ENCODE measurements around the gene CDC14B. TPM values are rescaled to one million over a fixed set of nuclear protein-coding genes. Genes with fewer than 3 reads are reported as not detected.

CDC14B gene
- total RNA-seq, 1 experiment from 2014 or later, result 28.4 TPM

GRCh38 chr9:96641514-96641913 lies 21.9 kb upstream of the CDC14B start:
- Histone ChIP-seq H3K18ac (ENCODE audit: insufficient read length, low read depth, low read length) (no peak overlapping the region), H4K20me1 (ENCODE audit: control insufficient read depth, insufficient read depth, insufficient read length) (no peaks in the 10 kb centered on the region), H3K23me2 (ENCODE audit: insufficient read length, low read depth, low read length, poor library complexity, severe bottlenecking) (no peaks in the 10 kb centered on the region), H2BK12ac (ENCODE audit: insufficient read length, low read depth, low read length) (no peak overlapping the region), H2BK15ac (ENCODE audit: low read depth, low read length) (no peak overlapping the region), H2AK5ac (ENCODE audit: insufficient read length, low read length) (no peak overlapping the region), H3T11ph (ENCODE audit: low read length) (no peak overlapping the region), H4K5ac (ENCODE audit: insufficient read length, low read depth, low read length) (no peak overlapping the region), H2AFZ (ENCODE audit: low read length) (no peak overlapping the region), H4K91ac (ENCODE audit: insufficient read length, low read depth, low read length) (no peak overlapping the region), H2BK20ac (ENCODE audit: low read depth, low read length, poor library complexity, severe bottlenecking) (no peak overlapping the region), H3K79me1 (ENCODE audit: insufficient read depth, low read depth, low read length, poor library complexity, severe bottlenecking) (no peaks in the 10 kb centered on the region), H3K23ac (ENCODE audit: insufficient read length, low read depth, low read length) (no peak overlapping the region), H3K27me3 (ENCODE audit: insufficient read depth, low read length) (no peaks in the 10 kb centered on the region), H3K79me2 (ENCODE audit: insufficient read depth, low read length) (no peaks in the 10 kb centered on the region), H3K9ac (ENCODE audit: extremely low read depth, insufficient read length, low read length) (no peak overlapping the region), H4K8ac (replicated peaks; ENCODE audit: insufficient read length, low read depth, low read length) (no peak overlapping the region), H3K4me2 (ENCODE audit: insufficient read depth, insufficient read length, low read length) (no peak overlapping the region), H2BK5ac (ENCODE audit: insufficient read length, low read length) (no peak overlapping the region), H2BK120ac (ENCODE audit: low read depth, low read length, poor library complexity, severe bottlenecking) (no peak overlapping the region), H3K14ac (ENCODE audit: insufficient read depth, low read length) (no peak overlapping the region), H3K27ac (ENCODE audit: insufficient read length, low read depth, low read length) (no peak overlapping the region), H3K4ac (ENCODE audit: low read depth, low read length) (no peak overlapping the region), H3K56ac (ENCODE audit: insufficient read length, low read depth, low read length) (no peak overlapping the region), H3K4me1 (ENCODE audit: insufficient read depth, low read length) (no peaks in the 10 kb centered on the region), H3K9me3 (ENCODE audit: control insufficient read depth, low read depth, low read length) (no peaks in the 10 kb centered on the region)
- Mint-ChIP-seq H3K27me3 (ENCODE audit: low read depth) (peaks cover 2% of the 10 kb centered on the region), H3K36me3 (ENCODE audit: insufficient read depth in 1 of 3, low read depth in 3 of 3) (peaks cover 2 to 10% (median 4%) of the 10 kb centered on the region in 3 experiments; a peak in 5 of 7 replicates), H3K27ac (no peak overlapping the region), H3K4me1 (no peaks in the 10 kb centered on the region), H3K4me3 (no peak overlapping the region), H3K9me3 (no peaks in the 10 kb centered on the region)
- DNase-seq, result no peak
- WGBS (ENCODE audit: extremely low coverage, insufficient read length, low lambda C conversion rate), result no CpG with 5 or more reads among the region's 3 CpGs
- TF ChIP-seq, protein P1, sequence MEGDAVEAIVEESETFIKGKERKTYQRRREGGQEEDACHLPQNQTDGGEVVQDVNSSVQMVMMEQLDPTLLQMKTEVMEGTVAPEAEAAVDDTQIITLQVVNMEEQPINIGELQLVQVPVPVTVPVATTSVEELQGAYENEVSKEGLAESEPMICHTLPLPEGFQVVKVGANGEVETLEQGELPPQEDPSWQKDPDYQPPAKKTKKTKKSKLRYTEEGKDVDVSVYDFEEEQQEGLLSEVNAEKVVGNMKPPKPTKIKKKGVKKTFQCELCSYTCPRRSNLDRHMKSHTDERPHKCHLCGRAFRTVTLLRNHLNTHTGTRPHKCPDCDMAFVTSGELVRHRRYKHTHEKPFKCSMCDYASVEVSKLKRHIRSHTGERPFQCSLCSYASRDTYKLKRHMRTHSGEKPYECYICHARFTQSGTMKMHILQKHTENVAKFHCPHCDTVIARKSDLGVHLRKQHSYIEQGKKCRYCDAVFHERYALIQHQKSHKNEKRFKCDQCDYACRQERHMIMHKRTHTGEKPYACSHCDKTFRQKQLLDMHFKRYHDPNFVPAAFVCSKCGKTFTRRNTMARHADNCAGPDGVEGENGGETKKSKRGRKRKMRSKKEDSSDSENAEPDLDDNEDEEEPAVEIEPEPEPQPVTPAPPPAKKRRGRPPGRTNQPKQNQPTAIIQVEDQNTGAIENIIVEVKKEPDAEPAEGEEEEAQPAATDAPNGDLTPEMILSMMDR (conservative IDR thresholded peaks at IDR 0.05), result no peak
